Breast epithelium (tissue), 3 donors: ENCODE results near the gene ESPNL.

Experiments used
- POLR2A ChIP-seq: fragments of 450-650 bp; IDR thresholded peaks from one replicate; pipeline ENCODE4 v1.6.1; 2016; ENCODE audit warnings: antibody characterized with exemption, mild to moderate bottlenecking, moderate library complexity
- TF ChIP-seq, protein P1 (sequence below), 3 donors: fragments of 450-650 bp; IDR thresholded peaks; one replicate each; pipeline ENCODE4 v1.5.1; 2016 to 2017; ENCODE audit warnings: antibody characterized with exemption in 3 of 3, mild to moderate bottlenecking in 3 of 3, moderate library complexity in 3 of 3

GRCh38 chr2:238100821-238101771 lies 956 bp downstream of the ESPNL start:
- TF ChIP-seq, protein P1, sequence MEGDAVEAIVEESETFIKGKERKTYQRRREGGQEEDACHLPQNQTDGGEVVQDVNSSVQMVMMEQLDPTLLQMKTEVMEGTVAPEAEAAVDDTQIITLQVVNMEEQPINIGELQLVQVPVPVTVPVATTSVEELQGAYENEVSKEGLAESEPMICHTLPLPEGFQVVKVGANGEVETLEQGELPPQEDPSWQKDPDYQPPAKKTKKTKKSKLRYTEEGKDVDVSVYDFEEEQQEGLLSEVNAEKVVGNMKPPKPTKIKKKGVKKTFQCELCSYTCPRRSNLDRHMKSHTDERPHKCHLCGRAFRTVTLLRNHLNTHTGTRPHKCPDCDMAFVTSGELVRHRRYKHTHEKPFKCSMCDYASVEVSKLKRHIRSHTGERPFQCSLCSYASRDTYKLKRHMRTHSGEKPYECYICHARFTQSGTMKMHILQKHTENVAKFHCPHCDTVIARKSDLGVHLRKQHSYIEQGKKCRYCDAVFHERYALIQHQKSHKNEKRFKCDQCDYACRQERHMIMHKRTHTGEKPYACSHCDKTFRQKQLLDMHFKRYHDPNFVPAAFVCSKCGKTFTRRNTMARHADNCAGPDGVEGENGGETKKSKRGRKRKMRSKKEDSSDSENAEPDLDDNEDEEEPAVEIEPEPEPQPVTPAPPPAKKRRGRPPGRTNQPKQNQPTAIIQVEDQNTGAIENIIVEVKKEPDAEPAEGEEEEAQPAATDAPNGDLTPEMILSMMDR (IDR thresholded peaks at IDR 0.05) = no peak
- no peak for TF ChIP-seq POLR2A
